ENCODE results near the gene MAB21L2.
"Not testable (repeated sequence)": the region's sequence is repeated elsewhere in the genome, so short reads cannot be mapped to it uniquely, and the experiment has no call there.

MAB21L2 gene

DNA sequence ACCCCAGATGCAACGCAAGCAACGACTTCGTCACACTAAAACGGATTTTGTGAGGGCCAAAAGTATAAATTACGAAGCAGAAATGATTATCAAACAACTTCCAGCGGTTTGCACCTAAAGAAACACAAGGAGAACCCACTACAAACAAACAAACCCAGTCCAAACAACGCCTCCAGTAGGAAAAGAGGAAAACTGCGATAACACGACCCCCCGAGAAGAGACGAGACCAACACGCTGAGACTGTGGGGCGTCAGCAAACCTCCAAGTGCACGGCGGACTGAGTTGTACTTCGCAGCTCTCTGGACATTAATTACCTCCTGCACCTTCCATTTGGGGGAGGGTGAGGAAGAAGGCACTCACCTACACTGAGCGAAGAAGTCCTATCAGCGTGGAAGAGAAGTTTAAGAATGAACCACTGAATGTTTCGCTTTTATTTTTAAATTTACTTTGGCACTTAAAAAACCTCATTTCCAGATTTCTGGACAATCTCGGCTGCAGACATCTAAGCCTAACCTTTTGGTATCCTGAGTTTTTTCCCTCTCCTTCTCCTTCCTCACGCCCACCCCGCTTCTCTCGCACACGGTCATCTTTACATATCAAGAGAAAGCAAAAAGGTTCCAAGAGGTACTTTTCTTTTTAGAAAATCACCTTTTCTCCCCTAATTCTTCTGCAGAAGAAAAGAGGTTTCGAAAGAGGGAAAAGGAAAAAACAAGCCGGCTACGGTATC is at the start of gene MAB21L2:
MAB21L2 (plus strand) TSS at position 6 of the 727 bp plus-strand sequence. CDS start 879 bp downstream, outside the sequence.
- Histone ChIP-seq H3K9me3 (ENCODE audit: low read depth, low read length) (no peaks in the 10 kb centered on the region), H3K36me3 (ENCODE audit: insufficient read depth, low read length) (peaks cover 14% of the 10 kb centered on the region; the same call in 1 of the 2 replicates), H3K4me3 (no peak within 1 kb of the TSS), H3K9ac (ENCODE audit: insufficient read length) (no peak within 1 kb of the TSS), H3K27ac (no peak within 1 kb of the TSS)
- TF ChIP-seq POLR2AphosphoS5 (IDR thresholded peaks at IDR 0.05; ENCODE audit: borderline replicate concordance, low read depth, low read length) (no peak), FOXP2 (optimal IDR thresholded peaks at IDR 0.05; ENCODE audit: control extremely low read depth, extremely low read length, insufficient read depth) (no peak), EZH2 (IDR thresholded peaks at IDR 0.05) (no peak)
- no peak for DNase-seq (ENCODE audit: low read depth, low spot score)

DNA sequence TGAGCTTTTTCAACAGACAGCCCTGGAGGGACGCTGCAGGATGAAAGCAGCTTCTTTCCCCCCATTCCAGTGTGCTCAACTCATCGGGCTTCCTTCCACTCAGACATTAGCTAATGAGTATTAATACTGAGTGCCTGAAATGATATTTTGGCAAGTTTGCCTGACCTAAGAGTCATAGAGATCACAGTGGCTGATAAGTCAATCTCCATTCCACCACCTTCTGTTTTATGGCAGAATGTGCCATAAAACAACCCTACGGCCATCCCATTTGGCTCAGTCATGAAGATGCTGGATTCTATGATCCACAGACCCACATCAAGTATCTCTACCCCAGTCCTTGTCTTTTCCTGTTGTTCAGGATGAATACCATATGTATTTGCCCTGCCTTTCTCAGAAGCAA is 48.3 kb upstream of the MAB21L2 start:
- Histone ChIP-seq H3K36me3 (ENCODE audit: insufficient read depth, low read length) (no peaks in the 10 kb centered on the region), H3K27ac (no peak overlapping the region), H3K4me3 (no peak overlapping the region), H3K9ac (ENCODE audit: insufficient read length) (no peak overlapping the region), H3K9me3 (ENCODE audit: low read depth, low read length) (no peaks in the 10 kb centered on the region; the same call in 1 of the 2 replicates)
- TF ChIP-seq EZH2 (IDR thresholded peaks at IDR 0.05) (no peak), FOXP2 (optimal IDR thresholded peaks at IDR 0.05; ENCODE audit: control extremely low read depth, extremely low read length, insufficient read depth) (no peak), POLR2AphosphoS5 (IDR thresholded peaks at IDR 0.05; ENCODE audit: borderline replicate concordance, low read depth, low read length) (no peak)
- no peak for DNase-seq (ENCODE audit: low read depth, low spot score)

DNA sequence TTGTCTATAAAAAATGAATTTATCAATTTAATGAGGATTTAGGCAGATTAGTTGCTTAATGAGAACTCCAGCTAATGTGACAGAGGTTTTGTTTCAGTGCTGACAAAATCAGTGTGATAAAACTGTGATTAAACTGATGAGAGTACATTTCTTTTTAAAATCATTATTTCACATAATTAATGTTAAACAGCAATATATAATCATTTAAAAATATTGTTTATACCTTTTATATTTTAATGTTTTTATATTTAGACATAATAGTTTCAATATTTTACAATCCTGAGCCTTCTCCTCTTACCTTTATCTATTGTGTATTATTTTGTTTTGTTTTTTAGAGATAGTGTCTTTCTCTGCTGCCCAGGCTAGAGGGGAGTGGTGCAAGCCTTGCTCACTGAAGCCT is 47.1 kb upstream of the MAB21L2 start:
- Histone ChIP-seq H3K9me3 (ENCODE audit: low read depth, low read length) (no peaks in the 10 kb centered on the region; the same call in 1 of the 2 replicates), H3K4me3 (no peak overlapping the region), H3K9ac (ENCODE audit: insufficient read length) (no peak overlapping the region), H3K27ac (no peak overlapping the region), H3K36me3 (ENCODE audit: insufficient read depth, low read length) (no peaks in the 10 kb centered on the region)
- TF ChIP-seq POLR2AphosphoS5 (IDR thresholded peaks at IDR 0.05; ENCODE audit: borderline replicate concordance, low read depth, low read length) (no peak), FOXP2 (optimal IDR thresholded peaks at IDR 0.05; ENCODE audit: control extremely low read depth, extremely low read length, insufficient read depth) (no peak), EZH2 (IDR thresholded peaks at IDR 0.05) (no peak)
- DNase-seq (ENCODE audit: low read depth, low spot score): no peak

DNA sequence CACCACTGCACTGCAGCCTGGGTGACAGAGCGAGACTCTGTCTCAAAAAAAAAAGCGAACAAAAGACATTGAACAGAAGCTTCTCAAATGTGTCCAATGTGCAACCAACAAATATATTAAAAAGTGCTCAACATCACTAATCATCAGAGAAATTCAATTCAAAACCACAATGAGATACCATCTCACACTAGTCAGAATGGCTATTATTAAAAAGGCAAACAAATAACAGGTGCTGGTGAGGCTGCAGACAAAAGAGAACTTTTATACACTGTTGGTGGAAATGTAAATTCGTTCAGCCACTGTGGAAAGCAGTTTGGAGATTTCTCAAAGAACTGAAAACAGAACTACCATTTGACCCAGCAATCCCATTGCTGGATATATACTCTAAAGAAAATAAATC is 44.0 kb upstream of the MAB21L2 start:
- DNase-seq (ENCODE audit: low read depth, low spot score); H3K9me3 ChIP-seq (ENCODE audit: low read depth, low read length); H3K4me3 ChIP-seq; H3K9ac ChIP-seq (ENCODE audit: insufficient read length); H3K27ac ChIP-seq; H3K36me3 ChIP-seq (ENCODE audit: insufficient read depth, low read length): not testable (repeated sequence)

DNA sequence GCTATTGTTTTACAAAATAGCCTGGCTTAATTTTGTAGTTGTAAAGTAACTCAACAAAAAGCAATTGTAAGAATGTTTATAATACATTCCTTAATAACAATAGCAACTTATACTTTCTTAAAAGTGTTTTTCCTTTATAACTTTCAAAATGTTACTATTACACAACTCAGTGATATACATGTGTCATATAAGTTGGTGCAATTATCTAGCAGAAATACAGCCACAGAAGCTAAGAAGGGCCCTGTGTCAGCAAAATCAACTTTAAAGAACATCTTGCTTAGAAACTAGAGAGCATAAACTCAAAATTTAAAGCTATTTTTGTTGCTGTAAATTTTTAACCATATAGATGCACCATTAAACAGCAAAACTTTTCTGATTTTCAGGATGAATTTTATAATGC is 41.4 kb upstream of the MAB21L2 start:
- TF ChIP-seq FOXP2 (optimal IDR thresholded peaks at IDR 0.05; ENCODE audit: control extremely low read depth, extremely low read length, insufficient read depth) (no peak), POLR2AphosphoS5 (IDR thresholded peaks at IDR 0.05; ENCODE audit: borderline replicate concordance, low read depth, low read length) (no peak), EZH2 (IDR thresholded peaks at IDR 0.05) (no peak)
- Histone ChIP-seq H3K36me3 (ENCODE audit: insufficient read depth, low read length) (no peaks in the 10 kb centered on the region), H3K27ac (no peak overlapping the region; the same call in 1 of the 2 replicates), H3K9ac (ENCODE audit: insufficient read length) (no peak overlapping the region), H3K9me3 (ENCODE audit: low read depth, low read length) (no peaks in the 10 kb centered on the region; the same call in 1 of the 2 replicates), H3K4me3 (no peak overlapping the region)
- DNase-seq (ENCODE audit: low read depth, low spot score): no peak

DNA sequence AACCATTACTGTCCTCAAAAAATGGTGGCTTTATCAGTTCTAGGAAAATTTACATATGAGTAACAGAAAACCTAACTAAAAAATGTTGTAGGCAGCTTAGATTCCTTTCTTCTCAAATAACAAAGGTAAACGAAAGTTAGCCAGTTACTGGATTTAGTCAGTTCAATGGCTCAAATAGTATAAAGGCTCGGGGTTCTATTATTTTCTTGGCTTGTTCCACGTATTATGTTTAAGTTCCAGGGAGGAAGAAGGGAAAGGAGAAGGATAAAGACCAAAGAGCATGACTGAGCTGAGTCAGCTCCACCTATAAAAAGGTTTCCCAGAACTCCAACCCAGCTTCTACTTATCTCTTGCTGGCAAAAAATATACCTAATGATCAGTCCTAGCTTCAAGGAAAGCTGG is 41.0 kb upstream of the MAB21L2 start:
- H3K36me3 ChIP-seq (ENCODE audit: insufficient read depth, low read length): no peaks in the 10 kb centered on the region
- H3K27ac ChIP-seq: no peak overlapping the region; the same call in 1 of the 2 replicates
- TF ChIP-seq POLR2AphosphoS5 (IDR thresholded peaks at IDR 0.05; ENCODE audit: borderline replicate concordance, low read depth, low read length) (no peak), FOXP2 (optimal IDR thresholded peaks at IDR 0.05; ENCODE audit: control extremely low read depth, extremely low read length, insufficient read depth) (no peak), EZH2 (IDR thresholded peaks at IDR 0.05) (no peak)
- no peak overlapping the region for H3K9ac ChIP-seq (ENCODE audit: insufficient read length)
- no peaks in the 10 kb centered on the region; the same call in 1 of the 2 replicates for H3K9me3 ChIP-seq (ENCODE audit: low read depth, low read length)
- no peak overlapping the region for H3K4me3 ChIP-seq
- no peak for DNase-seq (ENCODE audit: low read depth, low spot score)

DNA sequence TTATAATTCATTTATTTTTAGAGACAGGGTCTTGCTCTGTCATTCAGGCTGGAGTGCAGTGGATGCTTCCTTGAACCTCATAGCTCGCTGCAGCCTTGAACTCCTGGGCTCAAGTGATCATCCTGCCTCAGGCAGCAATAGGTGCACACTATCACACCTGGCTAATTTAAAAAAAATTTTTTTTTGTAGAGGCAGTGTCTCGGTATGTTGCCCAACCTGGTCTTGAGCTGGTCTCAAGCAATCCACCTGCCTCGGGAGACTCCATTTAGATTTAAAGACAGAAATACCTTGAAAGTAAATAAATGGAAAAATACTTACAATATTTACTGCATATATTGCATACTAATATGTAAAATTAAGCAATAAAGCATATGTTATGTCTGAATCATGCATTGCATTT is 40.3 kb upstream of the MAB21L2 start:
- no peak overlapping the region for H3K27ac ChIP-seq
- no peaks in the 10 kb centered on the region for H3K36me3 ChIP-seq (ENCODE audit: insufficient read depth, low read length)
- no peak for DNase-seq (ENCODE audit: low read depth, low spot score)
- no peaks in the 10 kb centered on the region for H3K9me3 ChIP-seq (ENCODE audit: low read depth, low read length)
- TF ChIP-seq POLR2AphosphoS5 (IDR thresholded peaks at IDR 0.05; ENCODE audit: borderline replicate concordance, low read depth, low read length) (no peak), FOXP2 (optimal IDR thresholded peaks at IDR 0.05; ENCODE audit: control extremely low read depth, extremely low read length, insufficient read depth) (no peak), EZH2 (IDR thresholded peaks at IDR 0.05) (no peak)
- no peak overlapping the region for H3K4me3 ChIP-seq
- H3K9ac ChIP-seq (ENCODE audit: insufficient read length): no peak overlapping the region

DNA sequence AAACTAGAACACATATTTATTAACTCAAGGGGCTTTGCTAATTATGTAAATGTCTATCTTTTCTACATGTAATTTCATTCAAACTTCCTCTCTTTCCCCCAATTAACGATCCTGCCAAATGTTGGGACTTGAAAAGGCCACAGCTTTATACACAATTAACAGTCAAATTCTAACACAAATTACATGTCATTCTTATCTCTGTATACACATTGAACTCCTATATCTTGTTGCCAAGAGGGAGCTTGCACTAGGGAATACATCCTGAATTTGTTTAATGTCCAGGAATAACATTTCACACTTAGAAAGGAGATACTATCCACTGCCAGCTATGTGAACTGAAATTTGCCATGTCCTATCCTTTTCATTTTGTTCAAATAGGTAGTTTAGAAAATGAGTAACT is 38.9 kb upstream of the MAB21L2 start:
- Histone ChIP-seq H3K4me3 (no peak overlapping the region), H3K36me3 (ENCODE audit: insufficient read depth, low read length) (no peaks in the 10 kb centered on the region), H3K27ac (no peak overlapping the region), H3K9ac (ENCODE audit: insufficient read length) (no peak overlapping the region), H3K9me3 (ENCODE audit: low read depth, low read length) (no peaks in the 10 kb centered on the region)
- DNase-seq (ENCODE audit: low read depth, low spot score): no peak
- no peak for TF ChIP-seq POLR2AphosphoS5 (IDR thresholded peaks at IDR 0.05; ENCODE audit: borderline replicate concordance, low read depth, low read length)
- no peak for TF ChIP-seq EZH2 (IDR thresholded peaks at IDR 0.05)
- no peak for TF ChIP-seq FOXP2 (optimal IDR thresholded peaks at IDR 0.05; ENCODE audit: control extremely low read depth, extremely low read length, insufficient read depth)

DNA sequence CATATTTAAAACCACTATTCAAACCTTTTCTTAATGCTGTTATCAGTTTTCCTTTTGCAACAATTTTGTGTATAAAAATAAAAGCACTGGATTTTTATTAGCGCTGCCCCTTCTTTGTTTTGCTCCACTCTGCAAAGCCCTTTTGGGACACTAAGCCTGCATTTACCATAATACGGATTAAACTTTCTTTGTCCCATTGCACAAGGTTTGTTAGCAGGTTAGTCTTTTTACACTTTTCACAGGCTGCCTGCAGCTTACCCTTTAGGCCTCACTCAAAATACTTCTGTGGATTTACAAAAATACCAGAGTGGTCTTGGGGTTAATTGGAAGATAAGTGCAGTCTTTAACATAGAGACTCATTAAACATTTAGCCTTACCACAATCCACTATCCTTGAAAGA is 35.7 kb upstream of the MAB21L2 start:
- Histone ChIP-seq H3K27ac (no peak overlapping the region), H3K9me3 (ENCODE audit: low read depth, low read length) (no peaks in the 10 kb centered on the region), H3K36me3 (ENCODE audit: insufficient read depth, low read length) (no peaks in the 10 kb centered on the region), H3K9ac (ENCODE audit: insufficient read length) (no peak overlapping the region), H3K4me3 (no peak overlapping the region)
- no peak for DNase-seq (ENCODE audit: low read depth, low spot score)
- TF ChIP-seq FOXP2 (optimal IDR thresholded peaks at IDR 0.05; ENCODE audit: control extremely low read depth, extremely low read length, insufficient read depth) (no peak), POLR2AphosphoS5 (IDR thresholded peaks at IDR 0.05; ENCODE audit: borderline replicate concordance, low read depth, low read length) (no peak), EZH2 (IDR thresholded peaks at IDR 0.05) (no peak)
